ENCODE measurements around the gene MAGIX.
"Not testable (repeated sequence)": the region's sequence is repeated elsewhere in the genome, so short reads cannot be mapped to it uniquely, and the experiment has no call there.

GRCh38 chrX:49149291-49149690 lies 13.3 kb upstream of the MAGIX start:
- not testable (repeated sequence) for TF ChIP-seq CTCF, POLR2AphosphoS5 (IDR thresholded peaks at IDR 0.05)
